Cardiac muscle cell (in vitro differentiated cells and primary cell): Measurements from ENCODE around the gene MLLT10. TPM values are rescaled to one million over a fixed set of nuclear protein-coding genes. Genes with fewer than 3 reads are reported as not detected.

Experiments used
- DNase-seq, 2 donors: peaks; one replicate each; pipeline versions ENCODE4 v3.0.0 to v3.0.0-alpha.2; 2010 to 2017; ENCODE audit warnings: low read depth in 1 of 2, low spot score in 1 of 2
- H3K27ac ChIP-seq: fragments of 200-600 bp; sonication (generic); 2 replicates; pipeline ENCODE4 v1.5.1; 2016
- H3K27me3 ChIP-seq: fragments of 200-600 bp; sonication (generic); 2 replicates; pipeline ENCODE4 v1.6.0; 2016; ENCODE audit warnings: control low read depth
- H3K36me3 ChIP-seq: fragments of 200-600 bp; sonication (generic); 2 replicates; pipeline ENCODE4 v1.5.1; 2016; ENCODE audit warnings: control low read depth
- H3K4me1 ChIP-seq: fragments of 200-600 bp; sonication (generic); 2 replicates; pipeline ENCODE4 v1.8.1; 2017; ENCODE audit warnings: low read depth, mild to moderate bottlenecking, mixed run types
- H3K4me3 ChIP-seq: fragments of 200-600 bp; sonication (generic); 2 replicates; pipeline ENCODE4 v1.5.1; 2016; ENCODE audit warnings: mild to moderate bottlenecking
- H3K9me3 ChIP-seq: fragments of 200-600 bp; sonication (generic); 2 replicates; pipeline ENCODE4 v1.5.1; 2017; ENCODE audit warnings: low read depth, mild to moderate bottlenecking, control low read depth
- CTCF ChIP-seq: IDR thresholded peaks from 2 replicates; pipeline ENCODE4 v1.5.1; 2012; ENCODE audit warnings: low read depth, mild to moderate bottlenecking, low read length
- polyA plus RNA-seq: library from polyadenylated mRNA; unstranded; fragments of >200 nt; fragmentation: Nextera tagmentation; extraction: Ambion mirVana; gene quantifications from 2 replicates; pipeline ENCODE4 v1.2.1, GENCODE V29; 2016
- total RNA-seq: library from RNA; depleted of rRNA; stranded (reverse); fragments of >200 nt; gene quantifications from 2 replicates; pipeline ENCODE4 v1.2.3, GENCODE V29; 2016

MLLT10 gene
- total and polyA plus RNA-seq, 2 experiments from 2014 or later, result 38.4 to 40.6 TPM

- Histone ChIP-seq H3K27ac (peak overlapping the region; percentile 2), H3K36me3 (no peaks in the 10 kb centered on the region), H3K27me3 (no peaks in the 10 kb centered on the region), H3K9me3 (no peaks in the 10 kb centered on the region), H3K4me1 (peaks cover 56% of the 10 kb centered on the region), H3K4me3 (peak overlapping the region; percentile 27)
- no peak for TF ChIP-seq CTCF
- peak; percentile 56 to 64 for DNase-seq
These were observed 34.1 kb upstream of the MLLT10 start for GRCh38 chr10:21499701-21500577.

GRCh38 chr10:21500578-21500910 is 33.5 kb upstream of the MLLT10 start:
- Histone ChIP-seq H3K9me3 (no peaks in the 10 kb centered on the region), H3K36me3 (no peaks in the 10 kb centered on the region), H3K4me1 (peaks cover 62% of the 10 kb centered on the region), H3K27me3 (no peaks in the 10 kb centered on the region), H3K27ac (peak overlapping the region; percentile 2), H3K4me3 (peak overlapping the region; percentile 27)
- no peak for DNase-seq
- TF ChIP-seq CTCF, result no peak

- H3K4me3 ChIP-seq, result peak overlapping the region; percentile 27
- no peak overlapping the region for H3K27ac ChIP-seq
- H3K36me3 ChIP-seq, result no peaks in the 10 kb centered on the region
- H3K4me1 ChIP-seq, result peaks cover 68% of the 10 kb centered on the region
- H3K9me3 ChIP-seq, result no peaks in the 10 kb centered on the region
- TF ChIP-seq CTCF, result no peak
- H3K27me3 ChIP-seq, result no peaks in the 10 kb centered on the region
- no peak for DNase-seq
These were observed 32.9 kb upstream of the MLLT10 start for GRCh38 chr10:21501091-21501490.

GRCh38 chr10:21501731-21502347 is 32.2 kb upstream of the MLLT10 start:
- DNase-seq, result no peak
- Histone ChIP-seq H3K9me3 (no peaks in the 10 kb centered on the region), H3K4me1 (peaks cover 75% of the 10 kb centered on the region), H3K36me3 (no peaks in the 10 kb centered on the region), H3K27me3 (no peaks in the 10 kb centered on the region), H3K27ac (no peak overlapping the region), H3K4me3 (no peak overlapping the region)
- no peak for TF ChIP-seq CTCF

- no peak for DNase-seq
- no peaks in the 10 kb centered on the region for H3K27me3 ChIP-seq
- H3K36me3 ChIP-seq, result no peaks in the 10 kb centered on the region
- no peak for TF ChIP-seq CTCF
- peaks cover 80% of the 10 kb centered on the region for H3K4me1 ChIP-seq
- no peak overlapping the region for H3K4me3 ChIP-seq
- no peak overlapping the region for H3K27ac ChIP-seq
- H3K9me3 ChIP-seq, result no peaks in the 10 kb centered on the region
These were observed 31.7 kb upstream of the MLLT10 start for GRCh38 chr10:21502348-21502740.
